Ovary (tissue), 3 donors: ENCODE results near the gene ARAP1.

Experiments used
- CTCF ChIP-seq, 3 donors: fragments of 450-650 bp in 2 of 3; fragments of 200-600 bp in 1 of 3; IDR thresholded peaks; one replicate each; pipeline versions ENCODE4 v1.5.1 to v1.8.0; 2016 to 2022; ENCODE audit warnings: antibody characterized with exemption in 3 of 3, mild to moderate bottlenecking in 1 of 3
- EP300 ChIP-seq: sonication (generic); formaldehyde crosslinking; IDR thresholded peaks from one replicate; pipeline ENCODE4 v1.6.1; 2017; ENCODE audit warnings: antibody characterized with exemption
- POLR2A ChIP-seq: fragments of 450-650 bp; IDR thresholded peaks from one replicate; pipeline ENCODE4 v1.6.1; 2017; ENCODE audit warnings: antibody characterized with exemption, mild to moderate bottlenecking, moderate library complexity
- donor health status: DM: no; HTN: no; CAD: no.

DNA sequence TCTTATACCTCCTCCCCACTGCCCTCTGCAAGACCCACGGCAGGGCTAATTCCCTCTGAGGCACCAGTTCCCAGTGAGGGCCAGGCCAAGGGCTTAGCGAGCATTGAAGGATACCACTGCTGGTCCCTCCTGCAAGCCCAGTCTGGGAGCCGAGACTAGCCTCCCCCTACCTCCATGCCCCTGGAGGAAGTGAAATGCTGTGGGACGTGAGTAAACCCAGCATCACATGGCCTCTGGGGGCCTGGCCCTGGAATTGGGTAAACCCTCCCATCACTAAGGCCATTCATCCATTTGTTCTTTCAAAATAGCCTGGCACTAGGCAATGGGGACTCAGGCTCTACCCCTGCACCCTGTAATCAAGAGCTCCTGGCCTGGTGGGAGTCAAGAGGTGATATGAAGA lies 24.7 kb downstream of the ARAP1 start:
- TF ChIP-seq CTCF (IDR thresholded peaks at IDR 0.05) (no peak), EP300 (no peak), POLR2A (no peak)
